HG03060 (cell line): ENCODE data around the gene PARP1.

Experiments used
- ATAC-seq: cut with Tn5 transposase; IDR thresholded peaks from one replicate; pipeline ENCODE4 v1.9.1; 2021; ENCODE audit warnings: low read depth, moderate number of reproducible peaks; ENCODE audit not compliant: unreplicated experiment

The PARP1 gene

DNA sequence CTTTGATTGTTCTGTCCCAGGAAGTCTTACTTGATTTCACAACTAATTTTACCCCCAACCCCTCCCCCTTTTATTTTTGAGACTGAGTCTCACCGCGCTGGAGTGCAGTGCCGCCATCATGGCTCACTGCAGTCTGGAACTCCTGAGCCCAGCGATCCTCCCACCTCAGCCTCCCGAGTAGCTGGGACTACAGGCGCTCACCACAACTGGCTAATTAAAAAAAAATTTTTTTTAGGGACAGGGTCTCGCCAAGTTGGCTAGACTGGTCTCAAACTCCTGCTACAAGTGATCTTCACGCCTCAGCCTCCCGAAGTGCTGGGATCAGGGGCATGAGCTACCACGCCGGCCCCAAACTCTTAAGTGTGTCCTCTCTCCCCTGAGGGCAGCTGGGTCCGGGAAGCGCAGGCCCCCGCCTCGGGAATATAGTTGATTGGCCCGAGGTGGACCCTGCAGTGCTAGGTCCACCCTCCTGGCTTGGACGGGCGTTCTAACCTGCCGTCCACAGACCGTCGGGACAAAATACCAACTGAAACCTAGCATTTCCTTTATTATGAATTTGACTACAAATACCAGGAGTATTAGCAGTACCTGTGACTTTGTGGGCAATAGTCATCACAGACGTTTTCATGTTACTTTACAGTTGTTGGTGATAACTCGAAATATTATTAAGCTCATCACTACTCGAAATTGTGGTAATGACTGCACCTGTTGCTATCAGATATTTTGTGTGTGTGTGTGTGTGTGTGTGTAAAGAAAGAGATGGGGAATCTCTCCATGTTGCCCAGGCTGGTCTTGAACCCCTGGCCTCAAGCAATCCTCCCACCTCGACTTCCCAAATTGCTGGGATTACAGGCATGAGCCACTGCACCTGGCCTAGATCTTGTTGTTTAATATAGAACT lies 642 bp upstream of the PARP1 start:
- no peak for ATAC-seq

DNA sequence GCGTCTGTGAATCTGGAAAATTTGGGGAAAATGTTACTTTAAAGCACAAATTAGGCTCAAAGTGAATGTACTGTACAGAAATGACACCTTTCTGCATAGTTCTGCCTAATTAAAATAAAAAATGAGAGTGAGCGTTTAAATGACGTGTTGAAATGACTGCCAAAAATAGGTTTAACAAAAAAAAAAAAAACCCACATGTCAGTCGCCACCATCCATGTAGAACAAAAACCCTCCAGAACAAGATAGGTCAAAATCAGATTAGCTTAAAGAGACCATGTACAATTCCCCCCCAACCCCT lies 745 bp downstream of the PARP1 start:
- ATAC-seq, result no peak

DNA sequence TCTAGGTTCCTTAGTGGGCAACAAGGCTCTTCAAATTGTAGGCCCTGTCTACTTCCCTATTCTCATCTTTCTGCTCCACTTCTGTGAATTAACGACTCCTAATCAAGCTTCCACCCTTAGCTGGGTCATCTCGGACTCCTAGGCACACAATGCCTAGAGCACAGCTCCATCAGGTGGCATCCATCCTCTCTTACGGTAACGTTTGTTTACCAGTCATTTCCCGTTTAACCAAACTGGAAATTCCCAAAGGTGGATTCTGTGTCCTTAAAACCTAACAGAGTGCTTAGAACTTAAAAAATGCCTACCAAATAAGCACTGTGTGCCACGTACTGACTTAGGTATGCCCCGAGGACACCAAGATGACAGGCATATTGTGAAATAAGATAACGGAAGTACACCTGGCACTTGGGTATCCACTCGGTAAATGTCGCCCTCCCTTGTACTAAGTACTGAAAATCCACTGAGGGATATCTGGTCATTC lies 1.5 kb downstream of the PARP1 start:
- no peak for ATAC-seq

DNA sequence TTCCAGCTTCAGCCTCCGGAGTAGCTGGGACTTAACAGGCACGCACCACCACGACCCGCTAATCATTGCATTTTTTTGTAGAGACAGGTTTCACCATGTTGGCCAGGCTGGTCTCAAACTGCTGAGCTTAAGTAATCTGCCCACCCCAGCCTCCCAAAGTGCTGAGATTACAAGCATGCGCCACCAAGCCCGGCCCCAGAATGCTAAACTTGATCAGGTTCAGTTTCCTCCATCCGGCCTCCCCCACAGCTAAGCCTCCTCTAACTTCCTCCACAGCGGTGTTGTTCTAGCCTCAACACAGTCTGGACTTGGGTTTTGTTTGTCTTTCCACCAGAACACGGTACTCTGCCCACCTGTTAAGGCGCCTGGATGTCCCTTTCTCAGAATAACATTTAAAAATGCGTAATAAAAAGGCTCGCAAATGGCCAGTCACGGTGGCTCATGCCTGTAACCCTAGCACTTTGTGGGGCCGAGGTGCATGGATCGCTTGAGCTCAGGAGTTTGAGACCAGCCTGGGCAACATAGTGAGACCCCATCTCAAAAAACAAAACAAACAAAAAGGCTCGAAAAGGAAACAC lies 2.4 kb downstream of the PARP1 start:
- ATAC-seq, result no peak

DNA sequence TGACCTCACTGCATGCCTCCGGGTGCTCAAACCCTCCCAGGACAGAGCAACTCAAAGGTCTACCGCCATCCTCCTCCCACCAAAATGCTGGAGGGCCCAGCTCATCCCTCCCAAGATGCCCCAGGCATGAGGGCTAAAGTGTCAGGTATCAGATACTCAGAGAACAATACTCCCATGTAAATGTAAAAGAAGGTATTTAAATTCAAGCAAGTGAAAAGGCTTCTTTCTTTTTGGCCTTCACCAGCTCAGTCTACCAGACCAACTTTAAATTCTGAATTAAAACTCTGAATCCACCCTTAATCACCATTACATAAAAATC lies 3.0 kb downstream of the PARP1 start:
- ATAC-seq, result no peak

DNA sequence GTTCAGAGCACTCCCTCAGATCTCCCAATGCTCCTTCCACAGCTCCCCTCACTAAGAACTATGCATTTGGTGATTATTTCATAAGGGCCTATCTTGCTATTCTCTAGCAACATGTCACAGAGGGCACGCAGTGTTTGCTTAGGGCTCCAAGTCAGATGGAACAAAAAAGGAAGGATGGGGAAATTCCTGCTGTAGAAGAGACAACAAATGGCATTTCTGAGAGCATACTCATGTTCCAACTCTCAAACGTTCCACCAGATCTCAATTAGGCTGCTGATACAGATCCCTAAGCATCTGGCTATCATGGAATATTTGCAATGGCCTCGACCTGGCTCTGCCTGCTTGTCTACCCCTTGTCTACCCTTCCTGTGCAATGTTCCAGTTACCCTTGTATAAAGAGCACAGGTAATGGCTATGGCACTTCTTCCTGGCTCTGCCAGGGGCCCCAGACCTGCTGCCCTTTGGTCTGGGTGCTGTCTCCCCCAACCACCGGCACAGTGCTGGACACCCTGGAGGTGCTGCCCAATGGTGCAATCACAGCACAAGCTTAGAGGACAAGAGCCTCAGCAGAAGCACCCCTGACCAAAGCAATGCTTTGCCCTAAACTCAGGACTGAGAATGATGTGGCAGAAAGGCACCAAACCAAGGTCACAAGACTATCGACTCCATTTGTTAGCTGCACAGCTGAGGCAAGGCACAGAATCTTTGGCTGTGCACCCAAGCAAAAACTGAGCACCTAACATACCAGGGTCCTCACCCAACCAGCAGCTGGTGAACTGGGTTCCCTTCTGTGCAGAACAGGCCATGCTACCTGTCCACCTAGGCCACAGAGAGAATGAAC lies 3.6 kb downstream of the PARP1 start:
- no peak for ATAC-seq

DNA sequence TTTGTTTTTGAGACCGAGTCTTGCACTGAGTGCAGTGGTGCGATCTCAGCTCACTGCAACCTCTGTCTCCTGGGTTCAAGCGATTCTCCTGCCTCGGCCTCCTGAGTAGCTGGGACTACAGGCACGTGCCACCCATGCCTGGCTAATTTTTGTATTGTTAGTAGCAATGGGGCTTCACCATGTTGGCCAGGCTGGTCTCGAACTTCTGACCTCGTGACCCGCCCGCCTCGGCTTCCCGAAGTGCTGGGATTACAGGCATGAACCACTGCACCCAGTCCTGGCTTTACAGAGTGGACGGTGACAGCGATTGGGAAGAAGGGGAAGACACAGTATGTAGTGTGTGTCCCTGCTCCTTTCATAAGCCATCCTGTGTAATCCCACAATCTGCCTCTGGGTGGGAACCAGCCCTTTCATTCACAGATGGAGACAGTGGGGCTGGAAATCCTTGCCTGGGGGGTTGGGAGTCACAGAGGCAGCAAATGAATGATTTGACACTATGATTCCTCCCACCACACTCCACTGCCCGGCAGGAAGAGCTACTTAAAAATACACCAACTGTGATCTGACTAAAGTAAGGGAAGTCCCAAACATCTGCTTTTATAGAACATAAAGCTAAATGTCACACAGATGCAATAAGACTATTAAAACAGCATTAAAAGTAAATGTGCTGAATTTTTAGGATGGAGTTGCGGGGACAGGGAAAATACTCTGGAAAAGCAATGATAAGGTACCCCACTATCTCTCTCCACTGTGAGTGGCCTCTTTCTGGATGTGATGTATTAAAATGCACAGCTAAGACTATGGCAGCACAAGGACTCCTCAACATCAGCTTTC lies 4.5 kb downstream of the PARP1 start:
- ATAC-seq, result no peak

DNA sequence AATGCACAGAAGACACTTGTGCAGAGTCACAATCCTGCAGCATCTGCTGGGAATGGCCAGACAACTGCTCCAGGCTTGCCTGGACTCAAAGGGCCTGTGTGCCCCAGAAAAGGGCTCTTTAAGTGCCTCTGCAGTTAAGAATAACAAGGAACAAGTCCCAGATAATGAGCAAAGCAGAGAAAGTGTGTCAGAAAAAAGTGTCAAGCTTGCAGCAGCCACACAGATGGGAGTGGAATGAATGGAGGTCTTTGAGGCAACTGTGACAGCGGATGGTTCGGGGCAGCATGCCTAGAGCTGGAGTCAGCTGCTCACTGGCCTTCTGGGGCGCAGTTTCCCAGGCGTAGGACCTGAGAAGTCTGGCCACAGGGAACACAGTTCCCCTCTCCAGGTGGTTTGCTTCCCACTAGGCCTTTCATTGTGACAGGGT lies 5.1 kb downstream of the PARP1 start:
- no peak for ATAC-seq

DNA sequence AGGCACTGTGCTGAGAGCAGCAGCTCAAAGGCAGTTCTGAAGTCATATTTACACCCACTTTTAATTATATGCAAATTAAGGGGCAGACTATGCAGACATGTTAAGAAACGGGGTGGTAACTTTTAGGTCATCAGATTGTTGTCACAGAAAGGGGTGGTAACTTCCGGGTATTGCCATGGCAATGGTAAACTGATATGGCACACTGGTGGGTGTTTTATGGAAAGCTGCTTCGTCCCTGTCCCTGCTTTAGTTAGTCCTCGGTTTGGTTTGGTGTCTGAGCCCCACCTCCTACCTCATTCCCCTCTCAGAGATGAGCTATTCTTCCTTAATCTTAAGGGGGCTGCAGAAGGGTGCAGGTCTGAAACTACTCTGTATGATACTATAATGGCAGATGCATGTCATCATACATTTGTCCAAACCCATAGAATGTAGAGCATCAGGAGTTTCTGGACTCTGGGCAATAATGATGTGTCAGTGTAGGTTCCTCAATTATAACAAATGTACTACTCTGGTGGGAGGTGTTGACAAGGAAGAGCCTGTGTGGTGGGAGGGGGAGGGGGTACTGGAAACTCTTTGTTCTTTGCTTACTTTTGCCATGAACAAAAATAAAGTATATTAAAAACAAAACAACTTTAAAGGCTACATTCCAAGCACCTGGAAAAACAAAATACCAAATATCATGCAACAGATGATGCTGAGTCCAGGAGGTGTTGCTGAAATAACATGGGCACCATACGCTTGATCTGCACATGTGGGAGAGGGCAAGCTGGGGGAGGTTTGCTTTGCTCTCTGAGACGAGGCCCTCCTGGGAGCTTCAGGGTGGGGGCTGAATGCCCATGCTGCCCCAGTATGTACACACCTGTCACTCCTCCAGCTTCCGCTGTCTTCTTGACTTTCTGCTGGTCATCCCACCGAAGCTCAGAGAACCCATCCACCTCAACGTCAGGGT lies 6.3 kb downstream of the PARP1 start:
- no peak for ATAC-seq

DNA sequence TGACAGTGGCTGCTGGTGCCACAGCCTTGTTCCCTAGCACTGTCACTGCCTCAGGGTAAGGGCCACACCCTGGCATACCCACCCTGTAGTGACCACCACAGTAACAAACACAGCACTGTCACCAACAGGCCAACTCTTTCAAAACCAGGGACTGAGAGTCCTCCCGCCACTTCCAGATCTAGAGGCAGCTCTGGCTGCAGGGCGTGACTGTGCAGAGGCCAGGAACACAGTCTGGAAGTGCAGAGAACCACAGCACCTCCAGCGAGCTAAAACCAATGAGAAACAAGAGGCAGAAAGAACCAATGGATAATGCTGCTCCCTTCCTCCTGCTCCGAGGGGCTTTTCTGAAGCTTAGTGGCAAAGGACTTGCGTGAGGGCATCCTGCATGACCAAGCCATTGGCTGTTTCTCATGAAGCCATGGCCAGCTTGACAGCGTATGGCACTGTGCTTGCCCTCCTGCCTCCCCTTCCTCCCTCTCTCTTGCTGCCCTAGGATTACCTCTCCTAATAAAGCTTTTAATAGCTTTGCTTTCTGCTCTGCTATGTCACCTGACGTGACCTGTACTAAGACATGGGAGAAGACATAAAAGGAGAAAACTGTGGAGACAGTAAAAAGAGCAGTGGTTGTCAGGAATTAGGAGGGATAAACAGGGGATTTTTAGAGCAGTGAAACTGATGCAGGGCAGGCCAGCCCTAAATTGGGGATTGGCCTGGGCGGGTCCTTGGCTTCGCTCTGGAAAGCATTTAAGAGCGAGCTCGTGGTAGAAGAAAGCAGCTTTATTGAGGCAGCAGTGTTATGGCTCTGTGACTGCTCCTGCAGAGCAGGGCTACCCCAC lies 7.2 kb downstream of the PARP1 start:
- no peak for ATAC-seq

DNA sequence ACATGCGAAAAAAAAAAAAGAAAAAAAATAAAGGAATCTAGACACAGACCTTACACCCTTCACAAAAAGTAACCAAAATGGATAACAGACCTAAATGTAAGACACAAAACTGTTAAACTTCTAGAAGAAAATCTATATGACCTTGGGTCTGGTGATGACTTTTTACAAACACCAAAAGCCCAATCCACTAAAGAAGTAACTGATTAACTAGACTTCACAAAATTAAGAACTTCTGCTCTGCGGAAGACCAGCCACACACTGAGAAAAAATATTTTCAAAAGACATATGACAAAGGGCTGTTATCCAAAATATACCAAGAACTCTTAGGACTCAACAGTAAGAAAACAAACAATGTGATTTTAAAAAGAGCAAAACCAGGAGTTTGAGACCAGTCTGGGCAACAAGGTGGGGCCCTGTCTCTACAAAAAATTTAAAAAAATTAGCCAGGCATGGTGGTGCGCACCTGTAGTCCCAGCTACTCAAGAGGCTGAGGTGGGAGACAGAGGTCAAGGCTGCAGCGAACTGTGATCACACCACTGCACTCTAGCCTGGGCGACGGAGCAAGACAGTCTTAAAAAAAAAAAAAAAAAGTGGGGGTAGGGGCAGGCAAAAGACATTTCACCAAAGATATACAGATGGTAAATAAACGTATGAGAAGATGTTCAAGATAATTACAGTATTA lies 9.8 kb downstream of the PARP1 start:
- no peak for ATAC-seq

DNA sequence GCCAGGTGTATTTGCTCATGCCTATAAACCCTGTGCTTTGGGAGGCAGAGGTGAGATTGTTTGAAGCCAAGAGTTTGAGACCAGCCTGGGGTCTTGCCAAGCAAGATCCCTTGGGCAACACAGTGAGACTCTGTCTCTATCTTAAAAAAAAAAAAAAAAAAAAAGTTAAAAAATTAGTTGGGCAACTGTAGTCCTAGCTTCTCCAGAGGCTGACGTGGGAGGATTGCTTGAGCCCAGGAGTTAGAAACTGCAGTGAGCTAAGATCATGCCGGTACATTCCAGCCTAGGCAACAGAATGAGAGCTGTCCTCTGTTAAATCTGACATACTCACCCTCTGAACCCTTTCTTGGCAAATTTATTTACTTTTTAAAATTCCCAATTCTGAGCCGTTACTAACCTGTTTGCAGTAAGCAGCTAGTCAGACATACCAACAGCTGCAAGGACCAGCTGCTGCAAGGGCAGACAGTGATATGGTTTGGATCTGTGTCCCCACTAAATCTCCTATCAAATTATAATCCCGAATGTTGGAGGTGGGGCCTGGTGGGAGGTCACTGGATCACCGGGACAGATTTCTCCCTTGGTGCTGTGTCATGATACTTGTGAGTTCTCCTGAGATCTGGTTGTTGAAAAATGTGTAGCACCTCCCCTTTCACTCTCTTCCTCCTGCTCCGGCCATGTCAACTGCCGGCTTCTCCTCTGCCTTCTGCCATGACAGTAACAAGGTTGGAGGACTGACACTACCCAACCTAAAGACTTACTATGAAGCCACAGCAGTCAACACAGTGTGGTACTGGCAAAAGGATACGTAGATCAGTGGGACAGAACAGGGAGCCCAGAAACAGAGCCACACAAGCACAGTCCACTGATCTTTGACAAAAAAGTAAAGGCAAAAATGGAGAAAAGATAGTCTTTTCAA lies 10.6 kb downstream of the PARP1 start:
- ATAC-seq, result no peak

DNA sequence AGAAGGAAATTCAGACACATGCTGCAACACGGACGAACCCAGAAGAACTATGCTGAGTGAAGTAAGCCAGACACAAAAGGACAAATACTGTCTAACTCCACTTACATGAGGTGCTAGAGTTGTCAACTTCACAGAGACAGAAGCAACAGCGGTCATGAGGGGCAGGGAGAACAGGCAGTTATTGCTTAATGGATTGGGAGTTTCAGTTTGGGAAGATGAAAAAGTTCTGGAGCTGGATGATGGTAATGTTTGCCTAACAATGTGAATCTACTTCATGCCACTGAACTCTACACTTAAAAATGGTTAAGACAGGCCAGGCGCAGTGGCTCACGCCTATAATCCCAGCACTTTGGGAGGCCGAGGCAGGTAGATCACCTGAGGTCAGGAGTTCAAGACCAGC lies 12.1 kb downstream of the PARP1 start:
- ATAC-seq, result no peak

DNA sequence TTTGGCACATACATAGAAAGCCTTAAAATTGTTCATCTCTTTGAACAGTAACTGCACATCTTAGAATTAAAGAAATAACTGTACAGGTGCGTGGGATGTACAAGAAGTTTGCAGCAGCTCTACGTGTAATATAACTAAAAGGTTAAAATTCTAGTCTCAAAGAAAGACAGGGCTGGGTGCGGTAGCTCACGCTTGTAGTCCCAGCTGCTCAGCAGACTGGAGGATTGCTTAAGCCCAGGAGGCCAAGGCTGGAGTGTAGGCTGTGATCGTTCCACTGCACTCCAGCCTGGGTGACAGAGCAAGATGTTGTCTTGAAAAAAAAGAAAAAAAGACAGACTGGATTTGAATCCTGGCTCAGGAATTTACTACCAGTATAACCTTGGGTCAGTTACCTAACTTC lies 13.4 kb downstream of the PARP1 start:
- no peak for ATAC-seq

DNA sequence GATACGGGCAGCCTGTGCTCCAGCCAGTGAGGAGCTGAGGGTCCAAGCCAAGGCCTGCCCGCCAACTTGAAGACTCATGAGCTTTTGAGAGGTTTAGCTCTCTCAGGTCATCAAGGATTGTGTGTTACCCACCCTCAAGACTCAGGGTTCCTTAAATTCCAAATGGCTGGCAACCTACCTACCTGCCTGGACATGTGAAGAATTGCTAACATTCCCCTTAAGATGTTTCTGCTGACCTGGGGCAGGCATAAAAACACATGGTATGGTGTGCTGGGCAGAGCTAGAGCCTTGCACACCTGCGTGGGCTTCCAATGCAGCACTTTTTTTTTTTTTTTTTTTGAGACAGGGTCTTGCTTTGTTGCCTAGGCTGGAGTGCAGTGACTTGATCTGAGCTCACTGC lies 17.2 kb downstream of the PARP1 start:
- ATAC-seq, result no peak

DNA sequence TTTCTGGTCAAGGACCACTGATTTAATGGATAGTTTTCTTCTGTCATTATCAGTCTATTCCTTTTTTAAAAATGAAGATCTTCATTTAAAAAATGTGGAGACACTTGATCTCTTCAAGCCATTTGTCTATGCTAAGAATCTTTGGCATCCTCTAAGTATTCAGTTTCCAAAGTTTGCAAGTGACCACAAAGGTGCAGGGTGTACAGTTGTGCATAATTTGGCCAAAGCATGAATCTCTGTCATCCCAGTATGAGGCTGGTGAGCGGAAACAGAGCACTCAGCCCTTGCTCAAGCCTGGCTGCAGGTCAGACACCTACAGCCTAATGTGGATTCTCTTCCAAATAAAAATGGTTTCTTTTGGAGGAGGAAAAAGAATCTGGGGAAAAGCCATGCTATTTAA lies 19.8 kb downstream of the PARP1 start:
- no peak for ATAC-seq

DNA sequence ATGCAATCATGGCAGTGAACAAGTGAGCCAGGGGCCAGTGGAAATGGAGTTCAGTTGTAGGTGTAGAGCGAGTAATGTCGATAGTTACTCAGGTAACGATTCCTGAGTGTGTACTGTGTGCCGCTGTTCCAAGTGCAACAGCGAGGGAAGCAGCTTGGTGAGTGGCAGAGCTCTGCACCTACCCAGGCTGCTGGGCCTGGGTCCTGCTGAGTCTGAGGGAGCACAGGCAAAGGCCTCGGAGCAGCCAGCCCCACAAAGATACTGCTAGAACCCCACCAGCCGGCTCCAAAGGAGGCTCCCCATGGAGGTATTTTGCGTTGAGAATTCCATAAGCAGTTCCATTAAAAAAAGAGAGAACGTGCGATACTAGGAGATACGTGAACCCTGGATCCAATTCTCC lies 23.2 kb downstream of the PARP1 start:
- no peak for ATAC-seq
